Endothelial cell of umbilical vein (primary cell): Measurements from ENCODE around the gene SYTL2. TPM values are rescaled to one million over a fixed set of nuclear protein-coding genes. Genes with fewer than 3 reads are reported as not detected.

Experiments
- BruUV-seq: library from RNA; stranded (reverse); fragments of 400-500 nt; replicated peaks from 2 replicates; lab custom pipeline; 2021; lab: Mats Ljungman, UMichigan
- CTCF ChIA-PET: fragments of 300-600, 350-600 bp; sonication (Branson Sonifier 250); formaldehyde crosslinking; loops from one replicate; lab custom pipeline; 2021; ENCODE audit warnings: antibody characterized with exemption, inconsistent platforms; lab: Charles Lee
- POLR2A ChIA-PET: fragments of 300-600, 350-600 bp; sonication (Branson Sonifier 250); formaldehyde crosslinking; loops from one replicate; lab custom pipeline; 2021; ENCODE audit warnings: antibody characterized with exemption, inconsistent platforms; lab: Charles Lee
- DNase-seq: peaks from one replicate; pipeline ENCODE4 v3.0.0-alpha.2; 2011; ENCODE audit warnings: low read depth, low spot score
- FAIRE-seq: peaks from 2 replicates; lab custom pipeline; 2011; peaks lifted over from hg19 to GRCh38; lab: Jason Lieb, UNC
- H2AFZ ChIP-seq: 2 replicates; pipeline ENCODE4 v1.6.0; 2012; ENCODE audit warnings: low read depth, low read length, control low read depth, inconsistent platforms
- H3K27ac ChIP-seq: 2 replicates; pipeline ENCODE4 v1.5.1; 2011; ENCODE audit warnings: low read depth, mild to moderate bottlenecking, control low read depth, low read length, moderate library complexity; ENCODE audit not compliant: insufficient read depth
- H3K27me3 ChIP-seq, 2 experiments: 2 replicates each; pipeline versions ENCODE4 v1.6.0 to v1.6.1; 2011; ENCODE audit warnings: low read length in 2 of 2, mixed read lengths in 1 of 2; ENCODE audit not compliant: control insufficient read depth in 2 of 2, insufficient read depth in 2 of 2
- H3K36me3 ChIP-seq, 2 experiments: 2 replicates in 1 of 2; 3 replicates in 1 of 2; pipeline ENCODE4 v1.5.1; 2011; ENCODE audit warnings: low read length in 2 of 2, mild to moderate bottlenecking in 1 of 2, moderate library complexity in 1 of 2; ENCODE audit not compliant: control insufficient read depth in 2 of 2, insufficient read depth in 2 of 2; ENCODE audit errors: extremely low read depth in 1 of 2
- H3K4me1 ChIP-seq: 3 replicates; pipeline ENCODE4 v1.5.1; 2011; ENCODE audit warnings: mild to moderate bottlenecking, low read length; ENCODE audit not compliant: control insufficient read depth, insufficient read depth; ENCODE audit errors: extremely low read depth
- H3K4me2 ChIP-seq: 2 replicates; pipeline ENCODE4 v1.6.1; 2011; ENCODE audit warnings: low read length, control low read depth, mixed read lengths; ENCODE audit not compliant: insufficient read depth
- H3K4me3 ChIP-seq, 3 experiments: fragments of 200-600 bp in 1 of 3; sonication (generic), shearing (Covaris generic) in 1 of 3; replicated peaks in 1 of 3; 2 replicates each; pipeline ENCODE4 v1.5.1; 2011 to 2016; ENCODE audit warnings: control low read depth in 3 of 3, low read length in 3 of 3, mild to moderate bottlenecking in 2 of 3, inconsistent platforms in 1 of 3, low read depth in 1 of 3, moderate library complexity in 1 of 3; ENCODE audit not compliant: insufficient read depth in 1 of 3
- H3K79me2 ChIP-seq: 2 replicates; pipeline ENCODE4 v1.6.0; 2012; ENCODE audit warnings: low read length, inconsistent platforms; ENCODE audit not compliant: control insufficient read depth, insufficient read depth
- H3K9ac ChIP-seq: replicated peaks from 2 replicates; pipeline ENCODE3; 2011; ENCODE audit warnings: low read length, control low read depth; ENCODE audit not compliant: insufficient read depth; ENCODE audit errors: extremely low read depth
- H3K9me1 ChIP-seq: replicated peaks from 3 replicates; pipeline ENCODE4 v1.6.0; 2011; ENCODE audit warnings: mild to moderate bottlenecking, low read length; ENCODE audit not compliant: control insufficient read depth, insufficient read depth; ENCODE audit errors: extremely low read depth
- H3K9me3 ChIP-seq: replicated peaks from 2 replicates; pipeline ENCODE4 v1.5.1; 2012; ENCODE audit warnings: low read length, inconsistent platforms; ENCODE audit not compliant: control insufficient read depth, insufficient read depth
- H4K20me1 ChIP-seq: replicated peaks from 2 replicates; pipeline ENCODE3; 2011; ENCODE audit warnings: mild to moderate bottlenecking, low read length; ENCODE audit not compliant: control insufficient read depth, insufficient read depth; ENCODE audit errors: extremely low read depth
- FOS ChIP-seq: IDR thresholded peaks from 2 replicates; pipeline ENCODE4 v1.6.1; 2011; ENCODE audit warnings: mild to moderate bottlenecking, low read length, moderate library complexity, borderline replicate concordance; ENCODE audit not compliant: insufficient read depth
- MYC ChIP-seq: IDR thresholded peaks from one replicate; pipeline ENCODE4 v1.6.1; 2011; ENCODE audit warnings: mild to moderate bottlenecking, low read depth, low read length
- POLR2A ChIP-seq: IDR thresholded peaks from 2 replicates; pipeline ENCODE4 v1.6.1; 2012; ENCODE audit warnings: low read depth, mild to moderate bottlenecking, control low read depth, low read length
- dilution Hi-C: fragments of 300-500 bp; cut with MboI; formaldehyde crosslinking; loops from one replicate; pipeline ENCODE4 v1.15.0; 2019; ENCODE audit warnings: low sequenced_read_pairs; ENCODE audit not compliant: extremely low pct_ligation_motif_present
- intact Hi-C: fragments of 100-400 bp; cut with micrococcal nuclease; formaldehyde crosslinking; loops from one replicate; pipeline ENCODE4 v1.10.0; 2022
- polyA plus RNA-seq, 4 experiments: library from polyadenylated mRNA; depleted of rRNA in 3 of 4; stranded (reverse) in 3 of 4; unstranded in 1 of 4; fragments of >200 nt; gene quantifications; 2 replicates each; pipeline versions ENCODE4 v1.2.1 to v1.2.3, GENCODE V29; 2011 to 2012; ENCODE audit warnings: missing spikeins in 1 of 4
- total RNA-seq: library from RNA; stranded (reverse); gene quantifications from 2 replicates; pipeline ENCODE4 v1.2.3, GENCODE V29; 2021

SYTL2 gene
- total and polyA plus RNA-seq, 2 donors (not counting 3 experiments of a cell fraction or from before 2014, with no cell fraction given), result 1.4 to 2.4 TPM

- Histone ChIP-seq H3K4me2 (peak overlapping the region; percentile 88), H3K4me3 (peak overlapping the region; percentile 68 to 96 (median 79)), H4K20me1 (no peaks in the 10 kb centered on the region), H3K9me1 (no peaks in the 10 kb centered on the region), H3K36me3 (no peaks in the 10 kb centered on the region), H2AFZ (peak overlapping the region; percentile 92), H3K79me2 (peaks cover 20% of the 10 kb centered on the region), H3K4me1 (peaks cover 11% of the 10 kb centered on the region), H3K27ac (no peak overlapping the region), H3K27me3 (peaks cover 7 to 27% of the 10 kb centered on the region in 2 experiments), H3K9ac (peak overlapping the region; percentile 92), H3K9me3 (no peaks in the 10 kb centered on the region)
- ChIA-PET POLR2A (interaction anchor here (1.2 to 1.7 kb wide), 4 partner anchors 10 to 19 kb away, joined by 3 to 9 read pairs (median 5); partner anchors contain the start of genes CREBZF and TMEM126B), CTCF (interaction anchor here (0.9 to 2.0 kb wide), 8 partner anchors 10 to 208 kb away, joined by 3 to 8 read pairs (median 4); partner anchors contain the start of genes CCDC83, CREBZF, DLG2 and TMEM126B)
- intact Hi-C loops (loop anchor here (1.0 kb wide), 1 partner anchor 19 kb away; the partner anchor contains the start of gene TMEM126B), dilution Hi-C loops (no loop called here)
- FAIRE-seq (no peak), DNase-seq (no peak)
- BruUV-seq, result no TSS peak
- no peak for TF ChIP-seq FOS
- TF ChIP-seq MYC, result no peak
- no peak for TF ChIP-seq POLR2A
These were observed 163.9 kb downstream of the SYTL2 start for GRCh38 chr11:85647078-85647477.

Other genes starting within 250 kb of the SYTL2 start
- 1.1 and 2.0 TPM in 2 replicates for gene DLG2, start 183.8 kb downstream of the SYTL2 start, total RNA-seq
- gene DLG2, start 183.8 kb downstream of the SYTL2 start, polyA plus RNA-seq, result 0.13 and 0.15 TPM in 2 replicates
- 49.4 and 51.2 TPM in 2 replicates for gene TMEM126B, start 182.5 kb downstream of the SYTL2 start, total RNA-seq
- 39.8 and 53.7 TPM in 2 replicates for gene TMEM126B, start 182.5 kb downstream of the SYTL2 start, polyA plus RNA-seq
- 35.3 and 40.8 TPM in 2 replicates for gene TMEM126A, start 163.2 kb downstream of the SYTL2 start, total RNA-seq
- 45.6 and 45.8 TPM in 2 replicates for gene TMEM126A, start 163.2 kb downstream of the SYTL2 start, polyA plus RNA-seq
- gene CREBZF, start 146.0 kb downstream of the SYTL2 start, total RNA-seq, result 33.7 and 35.5 TPM in 2 replicates
- 12.8 and 15.5 TPM in 2 replicates for gene CREBZF, start 146.0 kb downstream of the SYTL2 start, polyA plus RNA-seq
- 0.23 TPM in 1 of 2 replicates, not detected in the other for gene CCDC89, start 124.9 kb downstream of the SYTL2 start, total RNA-seq
- not detected in 2 replicates for gene CCDC89, start 124.9 kb downstream of the SYTL2 start, polyA plus RNA-seq
- gene CCDC83, start 44.2 kb upstream of the SYTL2 start, total RNA-seq, result not detected in 2 replicates
- not detected in 2 replicates for gene CCDC83, start 44.2 kb upstream of the SYTL2 start, polyA plus RNA-seq